ENCODE data around the gene TMCC3. TPM values are rescaled to one million over a fixed set of nuclear protein-coding genes. Genes with fewer than 3 reads are reported as not detected.

TMCC3 gene
- polyA plus RNA-seq, 4 donors: 16.7 to 47.2 (median 42.4) TPM

DNA sequence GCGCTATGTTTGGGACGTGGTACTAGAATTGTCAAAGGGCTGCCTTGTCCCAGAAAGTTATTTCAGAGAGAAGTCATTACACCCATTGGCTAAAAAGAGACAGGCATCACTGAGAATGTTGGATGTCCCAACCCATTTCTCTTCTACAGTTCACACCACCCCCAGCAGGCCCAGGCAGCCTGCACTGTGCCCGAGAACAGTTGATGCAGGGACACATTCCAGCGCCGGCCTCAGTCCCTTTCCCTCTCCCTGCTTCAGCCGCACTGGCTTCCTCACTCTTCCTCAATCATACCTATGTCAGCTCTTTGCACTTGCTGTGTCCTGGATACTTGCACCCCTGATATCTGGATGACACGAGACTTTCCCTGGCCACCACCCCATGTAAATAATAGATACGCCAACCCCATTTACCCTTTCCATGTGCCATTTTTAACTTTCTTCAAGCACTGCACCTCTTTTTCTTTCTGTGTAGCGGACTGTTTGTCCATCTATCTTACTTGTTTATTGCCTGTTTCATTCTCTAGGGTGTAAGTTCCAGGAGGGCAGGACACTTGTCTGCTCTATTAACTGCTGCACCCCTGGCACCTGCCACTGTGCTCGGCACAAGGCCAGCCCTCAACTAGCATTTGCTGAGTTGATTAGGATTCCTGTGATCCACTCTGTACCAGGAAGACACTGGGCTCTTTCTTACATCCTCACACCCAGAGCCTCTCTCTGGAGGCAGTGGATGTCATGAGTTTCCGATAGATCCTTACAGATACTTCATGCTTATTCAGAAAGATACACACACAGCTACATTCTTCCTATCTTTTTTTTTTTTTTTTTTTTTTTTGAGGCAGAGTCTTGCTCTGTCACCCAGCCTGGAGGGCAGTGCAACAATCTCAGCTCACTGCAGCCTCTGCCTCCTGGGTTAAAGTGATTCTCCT lies 114.1 kb downstream of the TMCC3 start:
- DNase-seq (ENCODE audit: low read depth in 4 of 4, low spot score in 3 of 4): no peak

GRCh38 chr12:94535510-94535921 lies 114.8 kb downstream of the TMCC3 start:
- no peak for DNase-seq (ENCODE audit: low read depth in 4 of 4, low spot score in 3 of 4)

DNA sequence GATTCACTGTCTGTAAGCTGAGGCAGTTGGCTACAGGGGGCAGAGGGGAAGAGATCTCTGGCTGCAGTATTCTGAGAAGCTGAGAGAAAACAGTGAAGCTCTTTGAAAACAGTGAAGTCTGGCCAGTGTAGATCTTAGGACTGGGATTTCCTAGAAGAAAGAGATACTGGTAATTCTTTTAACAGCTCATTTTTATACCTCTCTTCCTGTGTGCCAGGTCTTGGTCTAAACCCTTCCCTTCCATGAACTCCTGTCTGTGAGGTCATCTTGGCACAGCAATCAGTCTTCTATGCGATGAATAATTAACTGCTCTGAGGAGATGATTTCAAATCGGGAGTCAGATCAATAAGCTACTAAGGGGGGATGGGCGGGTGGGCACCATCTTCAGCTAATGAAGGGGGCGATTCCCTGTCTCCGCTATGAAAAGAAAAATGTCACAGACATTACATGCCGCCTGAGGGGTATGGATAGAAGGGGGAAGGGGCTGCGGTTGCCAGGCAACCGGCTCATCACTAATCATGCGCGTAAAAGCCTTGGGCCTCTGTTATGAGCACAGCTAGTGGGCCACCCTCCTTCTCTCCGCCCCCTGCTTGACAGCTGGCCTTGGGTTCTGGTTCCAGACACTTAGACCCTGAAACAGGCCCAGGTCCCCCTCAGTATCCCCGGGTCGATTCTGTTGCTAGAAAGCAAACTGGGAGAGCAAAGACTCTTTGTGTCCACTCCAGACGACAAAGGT lies 115.4 kb downstream of the TMCC3 start:
- no peak for DNase-seq (ENCODE audit: low read depth in 4 of 4, low spot score in 3 of 4)

DNA sequence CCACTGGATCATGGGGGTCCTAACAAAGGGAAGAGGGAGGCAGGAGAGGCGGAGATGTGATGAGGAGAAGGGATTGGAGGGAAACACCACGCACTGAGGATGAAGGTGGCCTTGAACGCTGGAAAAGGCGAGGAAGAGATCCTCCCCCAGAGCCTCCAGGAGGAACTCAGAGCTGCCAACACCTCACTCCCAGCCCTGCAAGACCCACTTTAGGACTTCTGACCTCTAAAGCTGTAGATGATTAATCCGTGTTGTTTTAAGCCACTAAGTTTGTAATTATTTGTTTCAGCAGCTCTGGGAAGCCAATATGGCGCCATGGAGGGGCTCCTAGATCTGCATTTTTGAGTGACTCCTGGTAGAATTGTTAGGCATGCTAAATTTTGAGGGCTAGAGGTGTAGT lies 116.1 kb downstream of the TMCC3 start:
- no peak for DNase-seq (ENCODE audit: low read depth in 4 of 4, low spot score in 3 of 4)

- DNase-seq (ENCODE audit: low read depth in 4 of 4, low spot score in 3 of 4): peak in 3 of 4 donors; percentile 43 to 46 (median 44)
Measured at GRCh38 chr12:94532490-94533422, 117.6 kb downstream of the TMCC3 start.

DNA sequence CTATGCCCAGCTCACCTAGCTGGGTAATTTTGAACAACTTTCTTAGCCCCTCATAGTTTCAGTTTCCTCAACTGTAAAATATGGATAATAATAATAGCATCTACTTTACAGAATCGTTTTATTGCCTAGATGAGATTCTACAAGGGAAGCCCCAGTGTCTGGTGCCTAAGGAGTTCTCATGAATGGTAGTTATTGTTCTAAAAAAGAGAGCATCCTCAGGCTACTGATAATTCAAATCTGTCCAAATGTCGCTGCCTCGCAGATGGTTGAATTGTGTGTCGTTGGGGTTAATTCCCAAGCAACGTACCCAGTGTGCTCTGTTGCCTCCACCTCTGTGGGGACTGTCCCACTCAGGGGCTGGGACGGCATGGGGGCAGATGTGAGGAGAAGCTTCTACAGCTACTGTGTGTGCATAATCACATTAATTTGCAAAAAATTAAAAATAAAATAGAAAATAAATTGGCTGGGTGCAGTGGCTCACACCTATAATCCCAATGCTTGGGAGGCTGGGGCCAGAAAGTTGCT lies 119.1 kb downstream of the TMCC3 start:
- no peak for DNase-seq (ENCODE audit: low read depth in 4 of 4, low spot score in 3 of 4)

- DNase-seq (ENCODE audit: low read depth in 4 of 4, low spot score in 3 of 4): no peak
Measured at GRCh38 chr12:94525951-94526350, 124.4 kb downstream of the TMCC3 start.

Other genes starting within 250 kb of the TMCC3 start
- 10 to 100 TPM; 27.4 to 41.1 (median 35.0) TPM for gene CEP83, start 190.7 kb downstream of the TMCC3 start, polyA plus RNA-seq (ENCODE audit: insufficient read length in 4 of 4)